GM19467 (cell line): Measurements from ENCODE around the gene KPNA3.
"Not testable (repeated sequence)": the region's sequence is repeated elsewhere in the genome, so short reads cannot be mapped to it uniquely, and the experiment has no call there.

ENCODE experiments used
- ATAC-seq: cut with Tn5 transposase; IDR thresholded peaks from one replicate; pipeline ENCODE4 v1.9.1; 2021; ENCODE audit warnings: mild to moderate bottlenecking, moderate library complexity; ENCODE audit not compliant: unreplicated experiment

Gene KPNA3

DNA sequence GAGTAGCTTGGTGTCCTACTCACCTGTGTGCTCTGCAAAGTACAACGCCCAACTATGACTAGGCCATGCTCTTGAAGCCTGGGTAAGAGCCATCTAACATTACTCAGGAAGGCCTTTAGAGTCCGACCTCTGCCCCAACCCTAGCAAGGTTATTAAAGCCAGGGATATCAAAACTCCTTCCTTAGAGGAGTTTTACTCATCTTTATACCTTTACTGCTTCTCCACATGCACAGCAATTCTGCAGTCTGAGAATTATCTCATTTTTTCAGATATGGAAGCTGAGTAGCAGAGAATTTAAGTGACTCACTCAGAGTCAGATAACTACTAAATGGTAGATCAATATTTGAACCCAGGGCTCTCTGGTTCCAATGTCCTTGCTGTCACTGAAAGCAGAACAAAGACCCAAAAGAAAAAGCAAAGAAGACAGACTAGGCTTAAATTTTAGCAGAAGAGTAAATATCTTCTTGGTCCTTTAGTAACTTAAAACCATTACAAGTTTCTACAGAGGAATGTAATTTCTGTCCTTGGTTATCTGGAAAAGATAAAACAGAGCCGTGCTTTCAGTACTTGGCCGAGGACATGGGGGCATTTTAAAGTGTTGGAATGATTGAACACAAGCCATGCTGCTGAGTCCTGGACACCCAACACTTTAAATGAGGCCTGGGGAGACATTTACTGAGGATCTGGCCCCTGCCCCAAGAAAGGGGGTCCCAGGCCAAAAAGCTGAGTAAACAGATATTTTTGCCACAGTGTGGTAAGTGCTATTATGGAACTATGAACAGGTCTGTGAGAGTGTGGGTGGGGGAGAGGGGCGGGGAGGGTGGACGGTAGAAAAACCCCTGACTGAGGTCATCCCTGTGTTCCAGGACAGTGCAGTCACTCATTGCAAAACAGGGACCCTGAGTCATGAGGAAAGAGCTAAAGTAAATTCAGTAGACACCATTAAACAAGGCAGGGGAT, 18.4 kb upstream of the KPNA3 start:
- ATAC-seq, result no peak

- no peak for ATAC-seq
Observed at GRCh38 chr13:49807681-49808080, 15.2 kb upstream of the KPNA3 start.

DNA sequence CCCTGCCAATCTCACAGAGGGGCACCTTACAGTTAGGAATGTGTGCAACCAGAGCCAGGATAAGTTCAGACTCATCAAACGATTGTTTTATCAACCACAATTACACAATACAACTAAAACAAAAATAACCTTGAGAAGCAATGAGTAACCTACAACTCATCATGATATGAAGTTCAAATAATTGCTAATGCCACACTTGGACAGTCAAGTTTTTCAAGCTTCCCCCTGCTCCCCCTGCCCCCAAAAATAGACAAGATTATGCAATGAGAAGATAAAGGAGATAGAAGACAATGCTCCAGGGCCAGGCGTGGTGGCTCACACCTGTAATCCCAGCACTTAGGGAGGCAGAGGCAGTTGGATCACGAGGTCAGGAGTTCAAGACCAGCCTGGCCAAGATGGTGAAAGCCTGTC, 13.6 kb upstream of the KPNA3 start:
- ATAC-seq, result no peak

DNA sequence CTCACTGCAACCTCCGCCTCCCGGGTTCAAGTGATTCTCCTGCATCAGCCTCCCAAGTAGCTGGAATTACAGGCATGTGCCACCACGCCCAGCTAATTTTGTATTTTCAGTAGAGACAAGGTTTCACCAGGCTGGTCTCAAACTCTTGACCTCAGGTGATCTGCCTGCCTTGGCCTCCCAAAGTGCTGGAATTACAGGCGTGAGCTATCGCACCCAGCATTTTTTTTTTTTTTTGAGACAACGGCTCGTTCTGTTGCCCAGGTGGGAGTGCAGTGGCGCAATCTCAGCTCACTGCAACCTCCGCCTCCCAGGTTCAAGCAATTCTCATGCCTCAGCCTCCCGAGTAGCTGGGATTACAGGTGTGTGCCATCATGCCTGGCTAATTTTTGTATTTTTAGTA, 10.6 kb upstream of the KPNA3 start:
- not testable (repeated sequence) for ATAC-seq

DNA sequence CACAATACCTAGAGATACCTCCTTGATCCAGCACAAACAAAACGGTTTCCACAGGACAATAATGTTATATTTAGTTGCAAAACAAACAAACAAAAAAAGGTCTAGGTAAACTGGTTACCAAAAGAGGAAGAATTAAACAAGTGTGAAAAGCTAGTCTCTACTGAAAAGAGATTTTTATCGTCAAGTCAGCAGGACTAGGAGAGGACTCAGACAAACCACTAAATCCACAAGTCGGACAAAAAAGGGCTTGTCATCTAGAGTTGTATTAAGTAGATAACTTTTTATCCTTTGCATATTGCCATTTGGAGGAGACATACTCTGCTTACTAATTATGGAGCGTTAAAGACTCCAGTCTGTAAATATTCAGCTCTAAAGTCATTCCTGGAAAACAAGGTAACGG, 9.9 kb upstream of the KPNA3 start:
- ATAC-seq, result no peak

DNA sequence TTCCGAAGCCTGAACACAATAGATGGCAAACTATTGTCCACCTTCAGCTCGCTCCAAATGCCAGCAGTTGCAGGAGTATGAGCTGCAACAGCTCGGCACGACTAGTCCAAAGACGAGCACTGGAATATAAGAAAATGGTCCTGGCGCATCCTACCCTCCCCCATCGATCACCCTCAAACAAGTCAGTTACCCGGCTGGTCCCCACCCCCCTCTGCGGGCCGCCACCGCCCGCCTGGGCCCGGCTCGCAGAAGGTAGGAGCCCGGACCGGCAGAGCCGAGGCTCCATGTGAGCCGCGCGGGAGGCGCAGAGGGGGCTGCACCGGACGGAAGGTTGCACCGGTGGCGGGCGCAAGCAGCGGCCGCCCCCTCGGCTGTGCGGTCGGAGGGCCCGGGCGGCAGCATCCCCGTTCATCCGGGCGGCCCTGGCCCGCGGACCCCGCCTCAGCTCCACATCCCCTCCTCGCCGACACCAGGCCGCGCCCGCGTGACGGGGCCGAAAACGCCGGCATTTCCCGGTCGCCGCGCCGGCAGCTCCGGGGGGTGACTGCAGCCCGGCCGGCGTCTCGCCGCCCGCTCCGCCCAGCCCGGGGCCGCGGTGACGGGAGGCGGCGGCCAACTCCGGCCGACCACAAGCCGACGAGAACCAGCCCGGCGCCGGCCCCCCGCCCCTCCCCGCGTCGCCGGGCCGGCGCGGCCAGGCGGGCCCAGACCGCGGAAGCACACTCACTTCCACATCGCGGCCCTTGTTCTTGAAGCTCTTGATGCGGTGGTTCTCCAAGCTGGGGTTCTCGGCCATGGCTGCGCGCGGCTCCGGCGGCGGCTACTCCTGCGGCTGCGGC, 552 bp downstream of the KPNA3 start:
- ATAC-seq, result peak; percentile 21

DNA sequence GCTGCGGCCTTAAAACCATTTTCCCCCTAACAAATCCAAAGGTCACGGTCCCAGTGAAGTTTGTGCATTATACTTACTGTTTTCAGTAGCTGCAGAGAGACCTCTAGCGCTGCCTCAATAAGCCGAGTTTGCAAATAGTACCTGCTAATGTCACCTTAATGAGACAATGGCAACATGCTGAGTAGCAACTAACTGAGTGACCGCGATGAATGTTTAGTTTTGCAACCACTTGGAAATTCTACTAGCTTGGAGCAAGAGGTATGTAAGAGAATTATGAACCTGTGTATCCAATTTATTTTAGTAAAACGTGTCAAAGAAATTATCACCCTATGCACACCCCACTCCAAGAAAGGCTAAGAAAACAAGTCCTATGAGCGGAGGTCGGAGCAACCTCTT, 1.2 kb downstream of the KPNA3 start:
- no peak for ATAC-seq

DNA sequence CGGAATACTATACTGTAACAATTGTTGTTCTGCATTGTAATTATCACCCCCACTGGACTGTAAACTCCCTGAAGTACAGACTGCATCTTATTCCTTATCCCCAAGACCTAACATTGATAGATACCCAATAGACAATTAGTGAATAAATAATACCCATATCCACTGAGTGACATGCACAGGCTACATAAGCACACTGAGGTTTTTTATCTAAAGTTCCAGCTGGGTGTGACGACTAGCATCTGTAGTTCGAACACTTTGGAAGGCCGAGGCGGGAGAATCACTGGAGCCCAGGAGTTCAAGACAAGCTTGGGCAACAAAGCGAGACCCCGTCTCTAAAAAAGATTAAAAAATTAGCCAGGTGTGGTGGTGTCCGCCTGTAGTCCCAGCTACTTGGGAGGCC, 2.5 kb downstream of the KPNA3 start:
- ATAC-seq, result no peak

DNA sequence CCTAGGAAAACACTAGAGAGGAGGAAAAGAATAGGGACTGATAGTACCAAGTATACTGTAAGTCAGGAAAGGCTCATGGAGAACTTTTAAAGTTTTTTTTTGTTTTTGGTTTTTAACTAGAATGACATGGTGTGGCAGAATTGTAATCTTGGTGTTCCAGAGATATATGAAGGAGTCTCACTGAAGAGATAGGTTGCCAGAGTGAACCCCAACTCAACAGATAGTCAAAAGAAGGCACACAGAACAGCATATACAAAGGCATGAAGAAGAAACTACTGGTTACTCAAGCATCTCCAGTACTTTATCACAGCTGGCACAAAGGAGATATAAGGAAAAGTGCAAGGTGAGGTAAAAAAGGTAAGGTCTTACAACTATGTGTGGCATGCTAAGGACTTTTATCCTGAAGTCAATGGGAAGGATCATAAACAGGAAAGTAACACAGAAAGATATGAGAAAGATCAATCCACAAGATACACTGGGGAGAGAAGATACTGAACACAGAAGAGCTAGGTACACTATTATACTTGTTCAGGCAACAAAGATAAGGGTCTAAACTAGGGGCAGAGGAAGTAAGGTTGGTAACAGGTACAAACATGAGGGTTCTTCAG, 6.0 kb downstream of the KPNA3 start:
- no peak for ATAC-seq

GRCh38 chr13:49784886-49785570, 7.5 kb downstream of the KPNA3 start:
- no peak for ATAC-seq

GRCh38 chr13:49783865-49784264, 8.6 kb downstream of the KPNA3 start:
- ATAC-seq, result no peak

DNA sequence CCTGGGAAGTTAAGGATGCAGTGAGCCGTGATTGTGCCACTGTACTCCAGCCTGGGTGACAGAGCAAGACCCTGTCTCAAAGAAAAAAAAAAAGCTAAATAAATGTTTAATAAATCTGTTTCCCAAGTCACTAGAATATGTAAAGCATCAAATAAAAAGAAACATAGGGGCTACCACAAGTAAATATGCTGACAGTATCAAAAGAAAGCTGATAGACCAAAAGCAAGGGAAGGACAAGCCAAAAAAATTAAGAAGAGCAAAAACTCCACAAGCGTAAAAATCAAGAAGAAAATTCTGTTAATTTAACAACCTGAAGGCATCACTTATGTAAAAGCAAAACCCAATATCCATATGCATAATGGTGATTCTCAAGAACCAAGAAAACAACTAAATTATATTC, 9.7 kb downstream of the KPNA3 start:
- no peak for ATAC-seq

DNA sequence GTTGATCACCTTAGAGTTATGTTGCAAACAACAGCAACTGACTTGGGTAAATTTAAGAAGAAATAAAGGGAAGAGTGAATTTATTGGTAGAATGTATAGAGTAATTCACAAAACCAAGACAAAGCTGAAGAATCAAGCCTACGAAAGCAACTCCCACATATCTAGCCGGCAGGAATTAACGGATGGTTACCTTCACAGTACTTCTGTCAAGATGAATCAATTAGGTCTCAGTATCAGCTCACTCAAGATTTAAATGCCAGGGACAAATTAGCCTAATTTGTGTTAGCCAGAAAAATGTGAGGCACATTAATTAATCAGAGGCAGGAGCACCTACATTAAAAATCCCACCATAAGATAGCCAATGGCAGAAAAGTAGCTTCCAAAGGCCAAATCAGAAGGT, 10.7 kb downstream of the KPNA3 start:
- ATAC-seq, result no peak

- ATAC-seq, result no peak
Observed at GRCh38 chr13:49779721-49780120, 12.8 kb downstream of the KPNA3 start.

GRCh38 chr13:49777746-49778614, 14.5 kb downstream of the KPNA3 start:
- ATAC-seq, result no peak

DNA sequence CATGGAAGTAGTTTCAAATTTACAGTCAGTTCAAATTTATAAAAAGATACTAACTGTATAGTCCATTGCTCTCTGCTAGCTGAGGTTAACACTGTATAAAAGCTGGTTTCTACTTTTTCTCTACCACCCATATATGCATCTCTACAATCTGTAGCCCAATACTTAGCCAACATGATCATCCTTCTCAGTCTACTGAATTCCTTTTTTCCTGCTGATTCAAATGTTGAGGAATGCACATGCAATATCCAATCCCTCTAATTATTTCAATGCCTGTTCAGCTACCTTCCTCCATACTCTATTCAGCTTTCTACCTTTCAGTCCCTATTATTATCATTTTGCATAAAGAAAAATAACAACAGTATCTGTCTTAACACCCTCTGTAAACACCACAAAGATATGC, 15.6 kb downstream of the KPNA3 start:
- no peak for ATAC-seq

- no peak for ATAC-seq
Observed at GRCh38 chr13:49774376-49775005, 18.0 kb downstream of the KPNA3 start.

DNA sequence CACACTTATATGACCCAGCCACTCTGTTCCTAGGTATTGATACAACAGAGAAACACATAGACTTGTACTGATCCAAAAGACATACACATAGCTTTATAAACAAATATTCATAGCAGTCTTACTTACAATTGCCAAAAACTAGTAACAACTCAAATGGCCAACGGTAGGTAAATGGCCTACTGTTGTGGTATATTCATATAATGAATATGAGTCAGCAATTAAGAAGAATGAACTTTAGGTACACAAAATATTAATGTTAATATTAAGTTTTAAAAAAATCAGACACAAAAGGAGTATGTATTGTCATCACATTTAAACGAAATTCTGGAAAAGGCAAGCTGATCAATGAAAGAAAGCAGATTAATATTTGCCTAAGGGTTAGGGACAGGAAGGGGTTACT, 19.7 kb downstream of the KPNA3 start:
- ATAC-seq, result no peak

DNA sequence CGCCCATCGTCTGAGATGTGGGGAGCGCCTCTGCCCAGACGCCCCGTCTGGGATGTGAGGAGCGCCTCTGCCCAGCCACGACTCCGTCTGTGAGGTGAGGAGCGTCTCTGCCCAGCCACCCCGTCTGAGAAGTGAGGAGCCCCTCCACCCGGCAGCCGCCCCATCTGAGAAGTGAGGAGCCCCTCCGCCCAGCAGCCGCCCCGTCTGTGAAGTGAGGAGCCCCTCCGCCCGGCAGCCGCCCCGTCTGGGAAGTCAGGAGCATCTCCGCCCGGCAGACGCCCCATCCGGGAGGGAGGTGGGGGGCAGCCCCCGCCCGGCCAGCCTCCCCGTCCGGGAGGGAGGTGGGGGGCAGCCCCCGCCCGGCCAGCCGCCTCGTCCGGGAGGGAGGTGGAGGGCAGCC, 30.7 kb downstream of the KPNA3 start:
- not testable (repeated sequence) for ATAC-seq
